ENCODE data around the gene RASGRP2.

RASGRP2 gene

DNA sequence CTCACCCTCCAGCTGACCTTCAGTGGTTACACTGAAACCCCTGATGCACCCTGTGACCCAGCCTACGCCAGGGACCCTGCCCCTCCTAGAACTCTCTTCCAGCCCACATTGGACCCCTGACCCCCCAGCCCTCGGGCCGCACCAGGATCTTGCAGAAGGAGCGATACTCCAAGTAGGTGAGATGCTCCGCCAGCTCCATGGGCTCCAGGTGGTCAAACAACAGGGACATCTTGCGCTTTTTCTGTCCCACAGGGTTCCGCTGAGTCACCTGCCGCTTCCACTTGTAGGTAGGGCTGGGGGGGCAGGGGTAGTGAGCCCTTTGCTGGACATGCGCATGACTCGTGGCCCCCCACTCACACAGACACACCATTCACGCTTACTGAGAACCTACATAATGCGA is 4.1 kb downstream of the RASGRP2 start:
- no peak for DNase-seq (ENCODE audit: low spot score)

GRCh38 chr11:64736654-64737053 is 7.3 kb downstream of the RASGRP2 start:
- no peak for DNase-seq (ENCODE audit: low spot score)

DNA sequence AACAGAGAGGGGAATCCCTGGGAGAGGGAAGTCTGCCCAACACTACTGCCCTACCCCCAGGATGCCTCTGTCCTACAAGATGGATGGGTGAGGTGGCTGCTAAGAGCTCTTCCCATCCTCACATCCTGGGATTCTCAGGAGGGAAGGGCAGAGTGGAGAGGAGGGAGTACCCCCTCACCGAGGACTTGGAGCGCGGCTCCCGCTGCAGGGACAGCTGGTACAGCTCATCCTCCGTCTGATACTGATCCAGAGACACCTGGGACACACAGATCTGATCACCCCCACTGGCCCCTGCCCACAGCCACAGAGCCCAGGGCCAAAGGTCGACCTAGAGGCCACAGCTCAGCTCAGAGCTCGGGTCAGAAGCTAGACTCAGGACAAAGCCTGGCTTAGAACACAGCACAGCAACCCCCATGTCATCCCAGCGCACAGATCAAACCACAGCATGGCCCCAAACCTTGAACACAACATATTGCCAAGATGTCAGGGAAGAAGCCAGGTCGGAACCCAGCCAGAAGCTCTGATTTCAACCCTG is 8.2 kb downstream of the RASGRP2 start:
- no peak for DNase-seq (ENCODE audit: low spot score)

DNA sequence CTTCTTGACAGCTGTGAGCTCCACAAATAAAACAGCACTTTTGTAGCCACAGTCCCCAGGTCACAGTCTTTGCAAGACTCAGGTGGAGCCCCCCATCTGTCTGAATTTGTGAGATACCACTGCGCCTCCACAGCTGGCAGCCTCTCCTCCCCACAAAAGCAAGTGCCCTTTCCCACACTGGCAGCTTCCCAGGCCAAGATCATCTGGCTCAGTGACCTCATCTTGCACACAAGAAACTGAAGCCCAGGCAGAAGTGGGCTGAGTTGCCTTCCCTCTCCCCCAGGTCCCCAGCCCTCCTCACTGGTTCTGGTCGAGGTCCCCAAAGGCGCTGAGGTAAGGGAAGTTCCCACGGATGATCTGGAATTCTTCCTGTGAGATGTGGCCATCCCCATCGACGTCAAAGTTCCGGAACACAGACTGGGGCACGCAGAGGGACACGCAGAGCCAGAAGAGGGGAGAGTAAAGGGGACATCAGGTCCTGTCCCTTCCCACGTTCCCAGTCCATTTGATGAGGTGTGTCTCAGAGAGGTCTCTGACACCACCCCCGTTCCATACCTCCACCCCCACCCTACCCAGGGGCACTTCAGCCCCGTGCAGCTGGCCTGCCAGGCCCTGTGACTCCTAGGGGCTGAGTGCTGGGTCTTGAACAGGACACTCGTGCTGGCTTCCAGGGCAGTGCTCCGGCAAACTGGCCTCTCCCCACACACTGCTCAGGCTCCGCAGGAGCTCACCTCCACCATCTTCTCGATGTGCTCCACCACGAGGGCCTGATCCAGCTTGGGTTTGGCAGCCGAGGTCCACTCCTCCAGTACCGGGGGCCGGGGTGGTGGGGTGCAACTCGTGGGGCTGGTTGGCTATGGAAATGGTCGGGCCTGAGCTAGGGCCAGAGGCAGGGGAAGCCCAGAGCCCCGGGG is 8.9 kb downstream of the RASGRP2 start:
- no peak for DNase-seq (ENCODE audit: low spot score)

DNA sequence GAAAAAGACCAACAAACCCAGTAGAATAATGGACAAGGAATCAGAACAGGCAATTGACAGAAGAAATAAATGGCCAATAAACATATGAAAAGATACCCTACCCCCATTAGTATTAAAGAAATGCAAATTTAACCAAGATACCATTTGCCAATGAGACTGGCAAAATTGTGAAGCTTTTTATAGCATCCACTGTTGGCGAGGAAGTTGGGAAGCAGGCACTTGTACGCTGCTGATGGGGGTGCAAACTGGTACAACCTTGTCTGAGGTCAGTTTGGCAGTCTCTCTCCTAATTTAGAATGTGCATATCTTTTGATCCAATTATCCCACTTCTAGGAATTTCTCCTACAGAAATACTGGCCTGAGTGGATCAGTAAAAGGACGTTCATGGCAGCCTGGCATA is 12.3 kb downstream of the RASGRP2 start:
- no peak for DNase-seq (ENCODE audit: low spot score)

- no peak for DNase-seq (ENCODE audit: low spot score)
Observed at GRCh38 chr11:64729851-64730382, 14.0 kb downstream of the RASGRP2 start.

- DNase-seq (ENCODE audit: low spot score) = no peak
Observed at GRCh38 chr11:64728757-64729365, 15.1 kb downstream of the RASGRP2 start.

DNA sequence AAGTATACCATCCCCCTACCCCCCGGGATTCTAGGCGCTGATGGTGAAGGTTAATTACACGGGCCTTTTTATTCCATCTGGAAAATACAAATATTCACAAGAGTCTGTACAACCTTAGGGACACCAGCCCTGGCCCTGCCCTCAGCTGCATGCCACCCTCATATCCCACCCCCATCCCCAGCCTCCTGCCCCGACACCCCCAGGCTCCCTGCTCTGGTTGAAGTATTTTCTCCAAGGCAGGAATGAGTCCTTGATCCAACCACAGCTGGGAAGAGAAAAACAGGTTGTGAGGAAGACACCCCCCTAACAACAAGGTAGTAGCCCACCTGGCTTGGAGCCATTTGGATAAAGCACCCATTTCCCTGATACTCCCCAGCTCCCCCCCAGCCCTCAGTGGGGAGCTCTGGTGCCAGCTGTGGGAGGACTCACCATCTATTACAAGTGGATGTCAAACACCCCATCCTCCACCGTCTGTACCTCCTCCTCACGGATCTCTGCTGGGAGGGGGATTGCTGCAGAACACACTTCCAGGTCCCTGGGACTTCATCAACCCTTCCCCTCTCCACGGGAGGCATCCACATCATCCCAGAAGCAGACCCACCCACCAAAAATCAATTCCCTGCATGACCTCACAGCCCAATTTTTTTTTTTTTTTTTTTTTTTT is 16.9 kb downstream of the RASGRP2 start:
- DNase-seq (ENCODE audit: low spot score) = no peak

DNA sequence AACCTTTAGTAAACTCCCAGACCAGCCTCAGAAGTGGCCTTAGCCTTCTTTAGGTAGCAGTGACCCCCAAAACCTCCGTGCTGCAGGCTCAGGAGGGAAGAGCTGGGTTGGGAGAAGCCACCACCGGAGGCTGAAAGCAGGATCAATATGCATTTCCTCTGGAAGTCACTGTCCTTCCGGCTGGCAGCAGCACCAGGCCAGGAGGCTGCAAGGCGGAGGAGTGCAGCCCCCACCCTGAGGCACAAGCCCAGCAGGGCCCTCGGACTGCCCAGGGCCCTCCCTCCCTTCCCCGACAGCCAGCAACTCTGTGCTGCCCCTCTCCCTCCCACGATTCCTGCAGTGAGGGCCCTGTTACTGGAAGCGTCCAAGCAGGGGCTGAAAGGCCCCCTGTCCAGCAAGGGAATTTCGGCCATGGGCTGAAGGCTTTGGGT is 17.7 kb downstream of the RASGRP2 start:
- DNase-seq (ENCODE audit: low spot score) = no peak

- DNase-seq (ENCODE audit: low spot score) = no peak
Observed at GRCh38 chr11:64724863-64725532, 18.9 kb downstream of the RASGRP2 start.

DNA sequence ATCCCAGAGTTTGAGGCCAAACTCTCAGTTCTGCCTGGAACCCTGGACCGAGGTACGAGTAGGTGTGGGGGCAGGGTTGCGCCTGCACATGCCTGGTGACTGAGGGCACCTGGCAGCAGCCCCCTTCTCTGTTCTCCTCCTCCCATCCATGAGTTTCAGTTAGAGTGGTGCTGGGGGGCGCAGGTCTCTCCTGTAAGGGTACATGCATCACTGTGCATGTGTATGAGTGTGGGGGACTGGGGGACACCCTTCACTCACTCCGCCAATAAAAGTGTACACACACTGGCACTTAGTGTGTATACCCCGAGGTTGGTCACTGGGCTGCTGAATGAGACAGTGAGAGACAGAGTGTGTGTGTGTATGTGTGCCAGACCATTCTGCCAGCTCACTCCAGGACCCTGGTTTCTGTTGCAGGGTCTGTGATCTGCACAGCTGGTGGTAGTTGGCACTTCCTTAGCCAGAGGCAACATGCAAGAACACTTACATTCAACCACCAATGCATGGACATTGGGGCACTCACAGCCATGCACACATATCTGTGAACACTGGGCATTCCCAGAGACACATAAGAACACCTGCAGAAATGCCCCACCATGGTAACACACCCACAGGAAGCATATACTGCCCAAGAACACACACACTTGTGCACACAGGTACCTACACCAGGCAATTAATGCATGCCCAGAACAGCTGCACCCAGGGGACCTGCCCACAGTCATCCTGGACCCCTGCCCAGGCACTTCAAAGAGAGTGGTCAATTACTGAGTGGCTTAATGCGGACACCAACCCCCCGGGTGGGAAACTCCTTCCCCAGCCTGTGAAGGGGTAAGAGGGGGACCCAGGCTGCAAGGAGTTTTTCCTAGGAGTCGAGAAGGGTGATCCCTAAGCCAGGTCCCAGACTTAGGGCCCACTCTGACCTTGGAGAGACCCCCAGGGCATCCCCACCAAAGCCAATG is 19.8 kb downstream of the RASGRP2 start:
- no peak for DNase-seq (ENCODE audit: low spot score)

- DNase-seq (ENCODE audit: low spot score) = peak; percentile 63
Observed at GRCh38 chr11:64723117-64723906, 20.6 kb downstream of the RASGRP2 start, which contains the start of gene NRXN2. Gene NRXN2, minus strand, starts transcription at chr11:64723197. Its CDS starts 9,498 bp downstream, at chr11:64713699.

- no peak for DNase-seq (ENCODE audit: low spot score)
Observed at GRCh38 chr11:64722141-64723065, 21.5 kb downstream of the RASGRP2 start.

DNA sequence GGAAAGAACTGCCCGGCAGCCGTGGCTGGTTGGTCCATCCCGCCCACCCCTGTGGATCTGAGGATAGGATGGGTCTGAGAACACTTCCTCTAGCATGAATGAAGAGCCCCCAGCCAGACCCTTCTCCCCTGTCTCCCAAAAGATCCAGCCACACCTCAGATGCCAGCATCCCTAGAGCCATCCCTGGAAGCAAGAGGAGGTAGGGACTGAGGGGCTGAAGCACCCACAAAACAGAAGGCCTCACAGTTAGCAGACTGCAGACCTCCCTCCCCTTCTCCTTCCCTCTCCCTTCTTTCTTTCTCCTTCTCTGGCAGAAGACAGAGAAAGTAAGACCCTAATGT is 22.6 kb downstream of the RASGRP2 start:
- no peak for DNase-seq (ENCODE audit: low spot score)

GRCh38 chr11:64720640-64721358 is 23.1 kb downstream of the RASGRP2 start:
- DNase-seq (ENCODE audit: low spot score) = no peak

DNA sequence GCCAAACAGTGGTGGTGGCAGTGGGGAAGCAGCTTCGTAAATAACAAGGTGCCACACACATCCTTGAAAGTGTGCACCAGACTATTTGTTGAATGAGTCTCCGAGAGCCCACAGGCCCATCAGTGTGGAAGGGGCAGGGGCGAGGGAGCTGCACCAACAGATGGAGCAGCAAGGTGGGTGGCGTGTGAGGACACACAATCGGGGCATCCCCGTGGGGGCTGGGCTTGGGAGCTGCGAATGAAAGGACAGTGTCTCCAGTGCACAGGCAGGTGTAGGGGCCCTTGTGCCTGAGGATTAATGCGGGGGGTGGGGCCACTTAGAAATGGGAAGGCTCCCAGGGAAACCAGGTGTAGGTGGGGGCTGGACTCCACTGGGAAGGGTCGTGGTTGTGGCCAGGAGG is 23.8 kb downstream of the RASGRP2 start:
- DNase-seq (ENCODE audit: low spot score) = no peak

DNA sequence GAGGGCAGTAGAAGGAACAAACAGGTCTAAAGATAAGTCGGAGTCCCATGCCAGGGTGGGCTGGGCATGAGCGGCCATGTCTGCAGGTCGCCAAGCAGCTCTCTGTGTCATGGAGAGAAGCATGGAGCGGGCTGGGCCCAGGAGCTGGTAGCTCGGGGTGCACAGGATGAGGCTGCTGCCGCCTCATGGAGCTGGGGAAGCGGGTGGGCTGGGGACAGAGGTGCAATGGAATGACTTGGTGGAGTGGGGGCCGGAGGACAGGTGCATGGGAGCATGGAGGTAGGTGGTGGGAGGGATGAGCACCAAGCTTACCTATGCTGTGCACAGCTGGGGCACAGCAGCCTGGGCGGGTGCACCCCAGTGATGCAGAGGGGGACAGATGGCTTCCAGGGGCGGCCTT is 24.5 kb downstream of the RASGRP2 start:
- no peak for DNase-seq (ENCODE audit: low spot score)

GRCh38 chr11:64718780-64719124 is 25.2 kb downstream of the RASGRP2 start:
- no peak for DNase-seq (ENCODE audit: low spot score)

Data from kidney capillary endothelial cell (primary cell).